Measurements from ENCODE around the gene CDKN2C.
A peak's percentile ranks its signal among the peaks of the same experiment; 100 is the strongest.

The CDKN2C gene

GRCh38 chr1:50966991-50967390 is 3.1 kb upstream of the CDKN2C start:
- no peak for DNase-seq

GRCh38 chr1:50967416-50968157 is 2.5 kb upstream of the CDKN2C start:
- DNase-seq = no peak

- peak; percentile 88 for DNase-seq
Observed at GRCh38 chr1:50968158-50968820, 1.8 kb upstream of the CDKN2C start.

GRCh38 chr1:50968821-50969610 is 1.0 kb upstream of the CDKN2C start:
- peak; percentile 61 for DNase-seq

GRCh38 chr1:50970509-50970887 is 453 bp downstream of the CDKN2C start:
- DNase-seq = no peak

- DNase-seq = no peak
Observed at GRCh38 chr1:50970931-50971582, 1.0 kb downstream of the CDKN2C start.

- no peak for DNase-seq
Observed at GRCh38 chr1:50971748-50972305, 1.8 kb downstream of the CDKN2C start.

- DNase-seq = no peak
Observed at GRCh38 chr1:50972766-50973165, 2.7 kb downstream of the CDKN2C start.

- DNase-seq = no peak
Observed at GRCh38 chr1:50973255-50973654, 3.2 kb downstream of the CDKN2C start.

- DNase-seq = no peak
Observed at GRCh38 chr1:50973875-50974617, 4.0 kb downstream of the CDKN2C start.

GRCh38 chr1:50974618-50974935 is 4.5 kb downstream of the CDKN2C start:
- no peak for DNase-seq

- DNase-seq = no peak
Observed at GRCh38 chr1:50975436-50975835, 5.4 kb downstream of the CDKN2C start.

- DNase-seq = no peak
Observed at GRCh38 chr1:50976111-50976889, 6.3 kb downstream of the CDKN2C start.

- DNase-seq = peak; percentile 34
Observed at GRCh38 chr1:50976890-50977574, 7.0 kb downstream of the CDKN2C start.

- peak; percentile 31 for DNase-seq
Observed at GRCh38 chr1:50977575-50978143, 7.6 kb downstream of the CDKN2C start.

- peak; percentile 48 for DNase-seq
Observed at GRCh38 chr1:50978144-50978851, 8.3 kb downstream of the CDKN2C start.

GRCh38 chr1:50978852-50979781 is 9.1 kb downstream of the CDKN2C start:
- no peak for DNase-seq

GRCh38 chr1:50979937-50980336 is 9.9 kb downstream of the CDKN2C start:
- no peak for DNase-seq

GRCh38 chr1:50980505-50980904 is 10.5 kb downstream of the CDKN2C start:
- DNase-seq = no peak
